ENCODE measurements around the gene ACTL6B. TPM values are rescaled to one million over a fixed set of nuclear protein-coding genes. Genes with fewer than 3 reads are reported as not detected.

Gene ACTL6B
- total and polyA plus RNA-seq, 2 donors (not counting 3 experiments of a cell fraction or from before 2014, with no cell fraction given) = not detected

DNA sequence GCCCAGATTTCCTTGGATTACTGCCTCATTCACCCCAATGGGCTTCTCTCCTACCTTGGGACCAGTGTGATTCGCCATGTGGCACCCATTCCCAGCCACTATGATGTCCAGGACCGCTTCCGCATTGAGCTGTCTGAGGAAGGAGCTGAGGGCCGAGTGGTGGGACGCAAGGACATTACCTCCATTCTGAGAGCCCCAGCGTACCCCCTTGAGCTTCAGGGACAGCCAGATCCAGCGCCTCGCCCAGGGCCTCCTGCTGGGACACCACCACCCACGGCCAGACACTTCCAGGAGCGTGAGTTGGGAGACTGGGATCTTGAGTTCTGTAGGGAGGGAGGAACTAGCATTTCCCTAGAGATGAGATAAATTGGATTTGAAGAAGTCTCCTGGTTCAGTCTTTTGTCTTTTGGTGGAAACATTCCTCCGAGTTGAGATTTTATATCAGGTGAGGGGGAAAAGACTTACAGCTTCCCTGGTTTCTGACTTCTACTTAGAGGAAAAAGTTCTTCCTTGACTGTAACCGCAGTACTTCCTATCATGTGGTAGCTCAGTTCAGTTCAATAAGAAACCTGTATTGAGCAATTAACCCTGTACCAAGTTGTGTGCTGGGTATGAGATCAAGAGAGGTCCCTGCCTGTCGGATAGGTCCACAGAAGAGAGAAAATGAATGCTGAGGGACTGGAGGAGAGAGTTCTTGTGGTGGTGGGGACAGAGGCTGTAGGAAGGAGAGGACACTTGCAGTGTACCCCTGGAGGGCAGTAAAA, 42.7 kb downstream of the ACTL6B start:
- no peaks in the 10 kb centered on the region for H3K36me3 ChIP-seq (ENCODE audit: control insufficient read depth in 2 of 2, extremely low read depth in 1 of 2, insufficient read depth in 2 of 2, low read length in 2 of 2)
- H3K79me2 ChIP-seq (ENCODE audit: control insufficient read depth, insufficient read depth, low read length) = no peaks in the 10 kb centered on the region
- ChIA-PET CTCF (interaction anchor here (0.6 to 3.6 kb wide), 16 partner anchors 9 to 112 kb away, joined by 3 to 21 read pairs (median 6); partner anchors contain the start of genes FBXO24, GNB2, LRCH4 and POP7), POLR2A (interaction anchor here (1.8 kb wide), 1 partner anchor 185 kb away, joined by 10 read pairs; the partner anchor contains the start of gene ZCWPW1)
- FAIRE-seq (no peak), DNase-seq (ENCODE audit: low read depth, low spot score) (no peak)
- H3K4me1 ChIP-seq (ENCODE audit: control insufficient read depth, extremely low read depth, insufficient read depth, low read length) = peaks cover 9% of the 10 kb centered on the region
- no peak overlapping the region for H2AFZ ChIP-seq (ENCODE audit: low read depth, low read length)
- no peak overlapping the region for H3K4me3 ChIP-seq (replicated peaks in 1 of 3; ENCODE audit: insufficient read depth in 1 of 3, low read depth in 1 of 3, low read length in 3 of 3)
- H3K9ac ChIP-seq (replicated peaks; ENCODE audit: extremely low read depth, insufficient read depth, low read length) = no peak overlapping the region
- H3K9me3 ChIP-seq (replicated peaks; ENCODE audit: control insufficient read depth, insufficient read depth, low read length) = no peaks in the 10 kb centered on the region
- no peaks in the 10 kb centered on the region for H3K9me1 ChIP-seq (replicated peaks; ENCODE audit: control insufficient read depth, extremely low read depth, insufficient read depth, low read length)
- TF ChIP-seq GATA2 (IDR thresholded peaks at IDR 0.05; ENCODE audit: insufficient read depth, insufficient read length, low read depth, low read length) (no peak), POLR2A (IDR thresholded peaks at IDR 0.05; ENCODE audit: low read depth, low read length) (no peak), FOS (IDR thresholded peaks at IDR 0.05; ENCODE audit: borderline replicate concordance, insufficient read depth, low read length) (no peak), JUN (IDR thresholded peaks at IDR 0.05; ENCODE audit: borderline replicate concordance, insufficient read depth, insufficient read length, low read depth) (no peak)
- TF ChIP-seq, protein P1, sequence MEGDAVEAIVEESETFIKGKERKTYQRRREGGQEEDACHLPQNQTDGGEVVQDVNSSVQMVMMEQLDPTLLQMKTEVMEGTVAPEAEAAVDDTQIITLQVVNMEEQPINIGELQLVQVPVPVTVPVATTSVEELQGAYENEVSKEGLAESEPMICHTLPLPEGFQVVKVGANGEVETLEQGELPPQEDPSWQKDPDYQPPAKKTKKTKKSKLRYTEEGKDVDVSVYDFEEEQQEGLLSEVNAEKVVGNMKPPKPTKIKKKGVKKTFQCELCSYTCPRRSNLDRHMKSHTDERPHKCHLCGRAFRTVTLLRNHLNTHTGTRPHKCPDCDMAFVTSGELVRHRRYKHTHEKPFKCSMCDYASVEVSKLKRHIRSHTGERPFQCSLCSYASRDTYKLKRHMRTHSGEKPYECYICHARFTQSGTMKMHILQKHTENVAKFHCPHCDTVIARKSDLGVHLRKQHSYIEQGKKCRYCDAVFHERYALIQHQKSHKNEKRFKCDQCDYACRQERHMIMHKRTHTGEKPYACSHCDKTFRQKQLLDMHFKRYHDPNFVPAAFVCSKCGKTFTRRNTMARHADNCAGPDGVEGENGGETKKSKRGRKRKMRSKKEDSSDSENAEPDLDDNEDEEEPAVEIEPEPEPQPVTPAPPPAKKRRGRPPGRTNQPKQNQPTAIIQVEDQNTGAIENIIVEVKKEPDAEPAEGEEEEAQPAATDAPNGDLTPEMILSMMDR (IDR thresholded peaks at IDR 0.05; ENCODE audit: extremely low read depth in 1 of 2, insufficient read depth in 1 of 2, low read depth in 1 of 2, low read length in 2 of 2) = no peak
- no peaks in the 10 kb centered on the region for H4K20me1 ChIP-seq (replicated peaks; ENCODE audit: control insufficient read depth, extremely low read depth, insufficient read depth, low read length)
- BruUV-seq (replicated peaks) = no TSS peak
- no peaks in the 10 kb centered on the region for H3K27me3 ChIP-seq (ENCODE audit: control insufficient read depth in 2 of 2, insufficient read depth in 2 of 2, low read length in 2 of 2)
- H3K27ac ChIP-seq (ENCODE audit: insufficient read depth, low read depth, low read length) = no peak overlapping the region
- intact Hi-C loops (cut with micrococcal nuclease) = loop anchor here (2.0 kb wide), 1 partner anchor 75 kb away; the partner anchor contains the start of gene AGFG2
- peak overlapping the region; percentile 61 for H3K4me2 ChIP-seq (ENCODE audit: insufficient read depth, low read length)
- dilution Hi-C loops (cut with MboI; ENCODE audit: extremely low pct_ligation_motif_present, low sequenced_read_pairs) = no loop called here
